Uterus (tissue), 2 donors: ENCODE measurements around the gene RAB11FIP3.

Source experiments
- POLR2A ChIP-seq, 2 donors: fragments of 450-650 bp; IDR thresholded peaks; one replicate each; pipeline ENCODE4 v1.6.1; 2016; ENCODE audit warnings: antibody characterized with exemption in 2 of 2, mild to moderate bottlenecking in 1 of 2, moderate library complexity in 1 of 2
- TF ChIP-seq, protein P1 (sequence below), 4 experiments: fragments of 200-600 bp in 2 of 4; fragments of 450-650 bp in 2 of 4; sonication (generic) in 2 of 4; IDR thresholded peaks; one replicate each; pipeline ENCODE4 v1.5.1; 2016 to 2019; ENCODE audit warnings: antibody characterized with exemption in 4 of 4, mild to moderate bottlenecking in 2 of 4, moderate library complexity in 1 of 4

DNA sequence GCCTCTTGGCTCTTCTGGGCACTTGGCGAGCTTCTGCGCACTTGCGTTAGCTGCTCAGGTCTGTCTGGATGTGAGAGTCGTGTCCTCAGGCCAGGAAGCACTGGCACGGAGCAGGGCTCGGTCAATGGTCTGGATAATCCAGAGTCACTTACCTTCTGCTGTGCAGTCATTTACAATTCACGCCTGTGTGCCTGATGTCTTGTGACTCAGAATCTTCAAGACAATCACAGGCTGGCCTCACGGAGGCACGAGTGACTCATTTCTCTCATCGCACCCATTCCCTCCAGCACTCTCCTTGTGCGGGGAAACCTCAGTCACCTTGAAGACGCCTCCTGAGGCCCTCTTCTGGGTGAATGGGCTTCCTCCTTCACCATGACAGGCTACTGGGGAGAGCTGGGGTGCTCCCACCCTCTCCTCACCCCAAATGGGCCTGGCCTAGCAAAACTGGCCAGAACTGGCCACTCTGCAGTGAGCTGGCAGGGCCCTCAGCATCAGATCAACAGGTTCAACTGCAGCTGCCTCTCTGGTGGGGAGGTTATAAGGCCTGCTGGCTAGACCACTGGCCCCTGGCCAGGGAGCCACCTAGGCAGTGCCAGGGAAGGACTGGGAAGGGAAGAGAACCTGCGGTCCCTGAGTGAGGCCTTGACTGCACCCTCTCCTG lies 100.2 kb downstream of the RAB11FIP3 start:
- TF ChIP-seq, protein P1, sequence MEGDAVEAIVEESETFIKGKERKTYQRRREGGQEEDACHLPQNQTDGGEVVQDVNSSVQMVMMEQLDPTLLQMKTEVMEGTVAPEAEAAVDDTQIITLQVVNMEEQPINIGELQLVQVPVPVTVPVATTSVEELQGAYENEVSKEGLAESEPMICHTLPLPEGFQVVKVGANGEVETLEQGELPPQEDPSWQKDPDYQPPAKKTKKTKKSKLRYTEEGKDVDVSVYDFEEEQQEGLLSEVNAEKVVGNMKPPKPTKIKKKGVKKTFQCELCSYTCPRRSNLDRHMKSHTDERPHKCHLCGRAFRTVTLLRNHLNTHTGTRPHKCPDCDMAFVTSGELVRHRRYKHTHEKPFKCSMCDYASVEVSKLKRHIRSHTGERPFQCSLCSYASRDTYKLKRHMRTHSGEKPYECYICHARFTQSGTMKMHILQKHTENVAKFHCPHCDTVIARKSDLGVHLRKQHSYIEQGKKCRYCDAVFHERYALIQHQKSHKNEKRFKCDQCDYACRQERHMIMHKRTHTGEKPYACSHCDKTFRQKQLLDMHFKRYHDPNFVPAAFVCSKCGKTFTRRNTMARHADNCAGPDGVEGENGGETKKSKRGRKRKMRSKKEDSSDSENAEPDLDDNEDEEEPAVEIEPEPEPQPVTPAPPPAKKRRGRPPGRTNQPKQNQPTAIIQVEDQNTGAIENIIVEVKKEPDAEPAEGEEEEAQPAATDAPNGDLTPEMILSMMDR (IDR thresholded peaks at IDR 0.05): no peak
- TF ChIP-seq POLR2A (IDR thresholded peaks at IDR 0.05): no peak
